Nephron progenitor cell (in vitro differentiated cells): ENCODE data around the gene ALAD.
"Not testable (repeated sequence)": the region's sequence is repeated elsewhere in the genome, so short reads cannot be mapped to it uniquely, and the experiment has no call there.

Experiments used
- DNase-seq: peaks from one replicate; pipeline ENCODE4 v3.0.0; 2021
- H3K27ac Mint-ChIP-seq: 2 replicates; pipeline ENCODE4 v1.8.0; 2021; ENCODE audit warnings: mild to moderate bottlenecking, moderate library complexity, mixed read lengths
- H3K27me3 Mint-ChIP-seq: 2 replicates; pipeline ENCODE4 v1.8.0; 2021; ENCODE audit warnings: mild to moderate bottlenecking, low read depth, mixed read lengths; ENCODE audit not compliant: poor library complexity
- H3K36me3 Mint-ChIP-seq: 2 replicates; pipeline ENCODE4 v1.8.0; 2021; ENCODE audit warnings: low read depth, mixed read lengths
- H3K4me1 Mint-ChIP-seq: 2 replicates; pipeline ENCODE4 v1.8.0; 2021; ENCODE audit warnings: mixed read lengths
- H3K4me3 Mint-ChIP-seq: 2 replicates; pipeline ENCODE4 v1.8.0; 2021; ENCODE audit warnings: mild to moderate bottlenecking, moderate library complexity, mixed read lengths
- H3K9me3 Mint-ChIP-seq: 2 replicates; pipeline ENCODE4 v1.8.0; 2021; ENCODE audit warnings: mild to moderate bottlenecking, moderate library complexity, mixed read lengths
- TF ChIP-seq, protein P1 (sequence below): fragments of 200-600 bp; sonication (generic); IDR thresholded peaks from 2 replicates; pipeline ENCODE4 v1.5.0; 2021; ENCODE audit warnings: antibody characterized with exemption

ALAD gene

DNA sequence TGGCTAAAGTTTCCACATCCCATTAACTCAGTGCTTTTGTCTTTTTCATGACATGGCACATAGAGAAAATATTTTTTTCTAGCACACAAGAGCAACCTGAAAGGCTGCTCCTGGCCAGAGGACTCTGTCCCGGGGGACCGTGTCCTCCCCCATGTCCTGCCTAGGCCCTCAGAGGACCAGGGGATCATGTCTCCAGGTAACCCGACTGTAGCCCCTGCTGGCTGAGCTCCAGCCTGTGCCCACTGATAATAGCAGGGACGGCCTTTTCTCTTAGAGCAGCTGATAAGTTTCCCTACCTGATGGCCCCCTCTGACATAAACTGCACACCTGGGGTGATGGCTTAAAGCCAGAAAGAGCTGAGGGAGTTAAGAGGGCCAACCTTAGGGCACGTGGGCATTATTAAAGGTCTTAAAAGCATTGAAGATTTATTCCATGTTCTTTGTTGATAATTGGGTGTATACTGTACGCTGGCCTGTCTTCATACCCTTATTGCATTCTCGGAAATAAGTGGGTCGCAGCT lies 30.2 kb downstream of the ALAD start:
- TF ChIP-seq, protein P1, sequence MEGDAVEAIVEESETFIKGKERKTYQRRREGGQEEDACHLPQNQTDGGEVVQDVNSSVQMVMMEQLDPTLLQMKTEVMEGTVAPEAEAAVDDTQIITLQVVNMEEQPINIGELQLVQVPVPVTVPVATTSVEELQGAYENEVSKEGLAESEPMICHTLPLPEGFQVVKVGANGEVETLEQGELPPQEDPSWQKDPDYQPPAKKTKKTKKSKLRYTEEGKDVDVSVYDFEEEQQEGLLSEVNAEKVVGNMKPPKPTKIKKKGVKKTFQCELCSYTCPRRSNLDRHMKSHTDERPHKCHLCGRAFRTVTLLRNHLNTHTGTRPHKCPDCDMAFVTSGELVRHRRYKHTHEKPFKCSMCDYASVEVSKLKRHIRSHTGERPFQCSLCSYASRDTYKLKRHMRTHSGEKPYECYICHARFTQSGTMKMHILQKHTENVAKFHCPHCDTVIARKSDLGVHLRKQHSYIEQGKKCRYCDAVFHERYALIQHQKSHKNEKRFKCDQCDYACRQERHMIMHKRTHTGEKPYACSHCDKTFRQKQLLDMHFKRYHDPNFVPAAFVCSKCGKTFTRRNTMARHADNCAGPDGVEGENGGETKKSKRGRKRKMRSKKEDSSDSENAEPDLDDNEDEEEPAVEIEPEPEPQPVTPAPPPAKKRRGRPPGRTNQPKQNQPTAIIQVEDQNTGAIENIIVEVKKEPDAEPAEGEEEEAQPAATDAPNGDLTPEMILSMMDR: no peak
- Mint-ChIP-seq H3K36me3 (peaks cover 15% of the 10 kb centered on the region), H3K4me1 (peaks cover 16% of the 10 kb centered on the region), H3K4me3 (no peak overlapping the region), H3K27me3 (no peaks in the 10 kb centered on the region), H3K27ac (no peak overlapping the region), H3K9me3 (no peaks in the 10 kb centered on the region)
- no peak for DNase-seq

DNA sequence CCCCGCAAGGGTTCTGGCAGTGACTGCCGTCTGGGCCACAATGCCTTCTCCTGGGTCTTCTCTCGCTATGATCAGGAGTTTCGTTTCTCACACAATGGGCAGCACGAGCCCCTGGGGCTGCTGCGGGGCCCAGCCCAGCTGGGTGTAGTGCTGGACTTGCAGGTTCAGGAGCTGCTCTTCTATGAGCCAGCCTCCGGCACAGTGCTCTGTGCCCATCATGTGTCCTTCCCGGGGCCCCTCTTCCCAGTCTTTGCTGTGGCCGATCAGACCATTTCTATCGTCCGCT lies 31.3 kb downstream of the ALAD start:
- H3K4me1 Mint-ChIP-seq: peaks cover 9% of the 10 kb centered on the region
- TF ChIP-seq, protein P1: no peak
- H3K4me3 Mint-ChIP-seq: no peak overlapping the region

DNA sequence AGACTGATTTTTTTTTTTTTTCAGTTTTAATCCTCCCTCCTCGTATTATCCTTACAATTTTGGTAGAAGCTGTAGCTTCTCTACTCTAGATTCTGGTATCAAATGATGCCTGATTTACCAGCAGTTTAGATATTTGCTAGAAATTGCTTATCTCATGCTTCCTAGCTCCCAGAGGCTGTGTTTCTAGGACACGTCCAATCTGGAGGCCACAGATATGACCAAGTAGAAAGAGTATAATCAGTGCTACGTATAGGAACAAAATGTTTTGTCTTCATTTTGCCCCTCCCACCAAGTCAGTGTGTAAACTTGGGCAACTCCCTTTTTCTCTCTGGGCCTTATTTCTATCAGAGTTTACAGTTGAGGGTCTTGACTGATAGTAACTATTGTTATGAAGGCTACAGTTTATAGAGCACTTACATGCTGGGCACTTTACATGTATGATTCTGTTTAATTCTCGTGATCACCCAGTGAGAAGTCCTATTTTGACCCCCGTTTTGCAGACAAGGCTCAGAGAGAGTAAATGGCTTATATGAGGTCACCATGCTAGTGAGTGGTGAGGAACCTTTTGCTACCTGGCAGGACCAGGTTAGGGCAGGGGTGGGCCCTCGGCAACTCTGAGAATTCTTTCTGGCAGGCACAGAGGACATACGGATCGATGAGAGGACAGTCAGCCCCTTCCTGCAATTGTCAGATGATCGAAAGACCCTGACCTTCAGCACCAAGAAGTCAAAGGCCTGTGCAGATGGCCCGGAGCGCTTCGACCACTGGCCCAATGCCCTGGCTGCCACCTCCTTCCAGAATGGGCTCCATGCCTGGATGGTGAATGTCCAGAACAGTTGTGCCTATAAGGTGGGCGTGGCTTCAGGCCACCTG lies 31.9 kb downstream of the ALAD start:
- Mint-ChIP-seq H3K36me3 (peaks cover under 1% of the 10 kb centered on the region), H3K27ac (no peak overlapping the region), H3K27me3 (no peaks in the 10 kb centered on the region), H3K4me1 (peaks cover 9% of the 10 kb centered on the region), H3K9me3 (no peaks in the 10 kb centered on the region), H3K4me3 (no peak overlapping the region)
- DNase-seq: no peak
- TF ChIP-seq, protein P1: no peak

More for the DNA sequence above, 31.3 kb downstream of the ALAD start:
- H3K27me3 Mint-ChIP-seq: no peaks in the 10 kb centered on the region
- peaks cover 7% of the 10 kb centered on the region for H3K36me3 Mint-ChIP-seq
- no peaks in the 10 kb centered on the region for H3K9me3 Mint-ChIP-seq
- DNase-seq: no peak
- H3K27ac Mint-ChIP-seq: no peak overlapping the region

DNA sequence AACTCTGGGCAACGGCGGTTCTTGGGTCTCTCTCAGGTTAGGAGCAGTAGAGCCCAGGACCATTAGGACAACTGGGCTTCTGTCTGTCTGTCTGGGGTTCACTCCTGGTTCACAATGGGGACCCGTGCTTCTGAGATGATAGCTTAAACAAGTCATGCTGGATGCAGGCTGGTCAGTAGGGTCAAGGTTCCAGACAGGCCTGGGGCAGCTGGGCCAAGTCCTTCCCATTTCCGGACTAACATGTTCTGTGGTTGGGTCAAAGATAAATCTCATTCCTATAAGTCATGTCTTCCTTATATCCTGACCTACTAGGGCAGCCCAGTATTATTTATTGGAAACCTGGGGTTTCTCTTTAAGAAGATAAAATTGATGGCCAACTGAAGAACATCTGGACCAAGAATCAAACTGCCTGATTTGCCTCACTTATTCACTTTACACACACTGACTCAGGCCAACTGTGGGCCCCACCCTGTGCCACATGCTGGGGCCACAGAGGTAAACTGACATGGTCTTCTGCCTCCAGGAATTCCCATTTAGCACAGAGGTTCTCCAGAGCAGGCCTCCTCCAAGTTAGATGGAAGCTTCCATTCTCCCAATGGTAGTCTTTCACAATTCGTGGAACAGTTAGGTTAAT lies 32.6 kb downstream of the ALAD start:
- TF ChIP-seq, protein P1: no peak
- no peak overlapping the region for H3K4me3 Mint-ChIP-seq
- H3K27me3 Mint-ChIP-seq: peaks cover under 1% of the 10 kb centered on the region
- no peaks in the 10 kb centered on the region for H3K9me3 Mint-ChIP-seq
- no peak for DNase-seq
- peaks cover 9% of the 10 kb centered on the region for H3K4me1 Mint-ChIP-seq
- no peak overlapping the region for H3K27ac Mint-ChIP-seq
- no peaks in the 10 kb centered on the region for H3K36me3 Mint-ChIP-seq

DNA sequence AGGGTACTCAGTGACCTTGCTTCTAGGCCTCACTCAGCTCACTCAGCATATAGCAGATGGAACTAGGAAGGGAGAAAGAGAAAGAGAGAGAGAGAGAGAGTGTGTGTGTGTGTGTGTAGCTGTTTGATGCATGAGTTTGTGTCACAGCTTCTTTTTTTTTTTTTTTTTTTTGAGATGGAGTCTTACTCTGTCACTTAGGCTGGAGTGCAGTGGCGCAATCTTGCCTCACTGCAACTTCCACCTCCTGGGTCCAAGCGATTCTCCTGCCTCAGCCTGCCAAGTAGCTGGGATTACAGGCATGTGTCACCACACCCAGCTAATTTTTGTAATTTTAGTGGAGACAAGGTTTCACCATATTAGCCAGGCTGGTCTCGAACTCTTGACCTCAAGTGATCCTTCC lies 35.4 kb downstream of the ALAD start:
- H3K27ac Mint-ChIP-seq, H3K36me3 Mint-ChIP-seq, H3K4me3 Mint-ChIP-seq, H3K9me3 Mint-ChIP-seq, DNase-seq: not testable (repeated sequence)
- Mint-ChIP-seq H3K4me1 (peaks cover 18% of the 10 kb centered on the region), H3K27me3 (peaks cover 15% of the 10 kb centered on the region)

DNA sequence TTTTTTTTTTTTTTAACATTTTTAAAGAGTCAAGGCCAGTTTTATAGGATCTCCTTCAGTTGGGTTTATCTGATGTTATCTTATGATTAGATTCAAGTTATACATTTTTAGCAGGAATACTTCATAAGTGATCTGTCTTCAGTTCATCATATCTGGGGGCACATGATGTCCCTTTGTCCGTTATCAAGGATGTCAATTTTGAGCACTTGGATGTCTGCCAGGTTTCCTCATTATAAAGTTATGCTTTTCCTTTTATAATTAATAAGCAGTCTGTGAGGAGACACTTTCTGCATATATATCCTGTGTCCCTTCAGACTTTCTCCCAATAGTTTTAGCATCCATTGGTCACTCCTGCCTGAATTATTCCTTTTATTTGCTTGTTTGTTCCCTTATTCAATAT lies 36.1 kb downstream of the ALAD start:
- Mint-ChIP-seq H3K9me3 (no peaks in the 10 kb centered on the region), H3K27ac (no peak overlapping the region)

More for the DNA sequence above, 36.1 kb downstream of the ALAD start:
- peaks cover 18% of the 10 kb centered on the region for H3K4me1 Mint-ChIP-seq
- DNase-seq: no peak
- H3K4me3 Mint-ChIP-seq: no peak overlapping the region
- peaks cover 22% of the 10 kb centered on the region for H3K27me3 Mint-ChIP-seq
- no peaks in the 10 kb centered on the region for H3K36me3 Mint-ChIP-seq
- TF ChIP-seq, protein P1: no peak
